ENCODE data around the gene MGMT.

Gene MGMT

GRCh38 chr10:129455625-129456024 is 11.4 kb upstream of the MGMT start:
- DNase-seq (ENCODE audit: low spot score) = no peak

GRCh38 chr10:129459762-129460539 is 7.1 kb upstream of the MGMT start:
- no peak for DNase-seq (ENCODE audit: low spot score)

GRCh38 chr10:129462257-129462795 is 4.7 kb upstream of the MGMT start:
- no peak for DNase-seq (ENCODE audit: low spot score)

GRCh38 chr10:129464251-129464650 is 2.8 kb upstream of the MGMT start:
- DNase-seq (ENCODE audit: low spot score) = no peak

GRCh38 chr10:129465796-129466702 is 992 bp upstream of the MGMT start:
- DNase-seq (ENCODE audit: low spot score) = no peak

- peak; percentile 10 for DNase-seq (ENCODE audit: low spot score)
These were observed 471 bp downstream of the MGMT start for GRCh38 chr10:129467359-129468064.

- no peak for DNase-seq (ENCODE audit: low spot score)
These were observed 1.1 kb downstream of the MGMT start for GRCh38 chr10:129468187-129468586.

- DNase-seq (ENCODE audit: low spot score) = no peak
These were observed 3.2 kb downstream of the MGMT start for GRCh38 chr10:129470103-129470851.

GRCh38 chr10:129471447-129472175 is 4.6 kb downstream of the MGMT start:
- DNase-seq (ENCODE audit: low spot score) = no peak

- DNase-seq (ENCODE audit: low spot score) = no peak
These were observed 5.9 kb downstream of the MGMT start for GRCh38 chr10:129472696-129473555.

GRCh38 chr10:129474642-129475041 is 7.6 kb downstream of the MGMT start:
- DNase-seq (ENCODE audit: low spot score) = no peak

- DNase-seq (ENCODE audit: low spot score) = no peak
These were observed 9.4 kb downstream of the MGMT start for GRCh38 chr10:129476431-129476830.

GRCh38 chr10:129477051-129477450 is 10.0 kb downstream of the MGMT start:
- DNase-seq (ENCODE audit: low spot score) = no peak

- no peak for DNase-seq (ENCODE audit: low spot score)
These were observed 14.6 kb downstream of the MGMT start for GRCh38 chr10:129481641-129482040.

- no peak for DNase-seq (ENCODE audit: low spot score)
These were observed 16.5 kb downstream of the MGMT start for GRCh38 chr10:129483430-129484010.

- no peak for DNase-seq (ENCODE audit: low spot score)
These were observed 19.8 kb downstream of the MGMT start for GRCh38 chr10:129486805-129487204.

GRCh38 chr10:129491123-129491734 is 24.2 kb downstream of the MGMT start:
- DNase-seq (ENCODE audit: low spot score) = no peak

GRCh38 chr10:129494176-129494575 is 27.1 kb downstream of the MGMT start:
- no peak for DNase-seq (ENCODE audit: low spot score)

GRCh38 chr10:129494740-129495139 is 27.7 kb downstream of the MGMT start:
- no peak for DNase-seq (ENCODE audit: low spot score)
